ENCODE results near the gene DPP10. TPM values are rescaled to one million over a fixed set of nuclear protein-coding genes. Genes with fewer than 3 reads are reported as not detected.

The DPP10 gene
- total and polyA plus RNA-seq, 2 of the 13 experiments (the other 11 are each of a cell fraction or from before 2014, with no cell fraction given) = 0.95 to 1.7 TPM

DNA sequence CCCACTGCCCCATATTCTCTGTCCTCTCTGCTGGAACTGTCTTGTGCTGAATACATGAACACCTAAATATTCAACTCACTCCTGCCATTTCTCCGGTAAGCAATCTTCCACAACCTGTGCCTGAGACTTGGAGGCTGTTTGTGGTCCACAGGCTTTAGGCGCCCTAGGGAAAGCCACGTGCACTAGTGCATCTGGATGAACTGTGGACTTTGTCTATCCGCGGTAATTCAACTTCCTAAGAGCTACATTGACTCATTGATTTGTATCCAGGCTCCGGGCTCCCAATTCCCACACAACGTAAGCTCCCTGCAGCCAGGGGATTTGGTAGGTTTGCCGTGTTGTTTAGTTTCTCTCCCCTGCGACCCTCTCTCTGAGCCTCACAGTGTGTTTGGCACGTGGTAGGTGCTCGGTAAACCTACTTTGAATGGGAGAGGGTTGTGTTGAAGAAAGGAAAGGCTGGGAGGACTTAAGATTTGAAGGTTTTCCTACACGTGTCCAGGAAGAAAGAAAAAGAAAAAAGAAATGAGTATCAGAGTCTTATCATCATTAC lies 718.2 kb downstream of the DPP10 start (continued):
- TF ChIP-seq, protein P1, sequence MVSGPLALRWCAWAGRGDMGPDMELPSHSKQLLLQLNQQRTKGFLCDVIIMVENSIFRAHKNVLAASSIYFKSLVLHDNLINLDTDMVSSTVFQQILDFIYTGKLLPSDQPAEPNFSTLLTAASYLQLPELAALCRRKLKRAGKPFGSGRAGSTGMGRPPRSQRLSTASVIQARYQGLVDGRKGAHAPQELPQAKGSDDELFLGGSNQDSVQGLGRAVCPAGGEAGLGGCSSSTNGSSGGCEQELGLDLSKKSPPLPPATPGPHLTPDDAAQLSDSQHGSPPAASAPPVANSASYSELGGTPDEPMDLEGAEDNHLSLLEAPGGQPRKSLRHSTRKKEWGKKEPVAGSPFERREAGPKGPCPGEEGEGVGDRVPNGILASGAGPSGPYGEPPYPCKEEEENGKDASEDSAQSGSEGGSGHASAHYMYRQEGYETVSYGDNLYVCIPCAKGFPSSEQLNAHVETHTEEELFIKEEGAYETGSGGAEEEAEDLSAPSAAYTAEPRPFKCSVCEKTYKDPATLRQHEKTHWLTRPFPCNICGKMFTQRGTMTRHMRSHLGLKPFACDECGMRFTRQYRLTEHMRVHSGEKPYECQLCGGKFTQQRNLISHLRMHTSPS (CRISPR knock-in tag; IDR thresholded peaks at IDR 0.05; ENCODE audit: low read depth) = no peak
- TF ChIP-seq, protein P2, sequence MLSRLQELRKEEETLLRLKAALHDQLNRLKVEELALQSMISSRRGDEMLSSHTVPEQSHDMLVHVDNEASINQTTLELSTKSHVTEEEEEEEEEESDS (CRISPR knock-in tag; IDR thresholded peaks at IDR 0.05; ENCODE audit: borderline replicate concordance) = no peak
- TF ChIP-seq HNF4A (CRISPR knock-in tag; IDR thresholded peaks at IDR 0.05) (peak; percentile 55), ZNF3 (CRISPR knock-in tag; IDR thresholded peaks at IDR 0.05) (no peak), ZNF619 (CRISPR knock-in tag; IDR thresholded peaks at IDR 0.05) (no peak), ZNF792 (CRISPR knock-in tag; IDR thresholded peaks at IDR 0.05) (no peak)

DNA sequence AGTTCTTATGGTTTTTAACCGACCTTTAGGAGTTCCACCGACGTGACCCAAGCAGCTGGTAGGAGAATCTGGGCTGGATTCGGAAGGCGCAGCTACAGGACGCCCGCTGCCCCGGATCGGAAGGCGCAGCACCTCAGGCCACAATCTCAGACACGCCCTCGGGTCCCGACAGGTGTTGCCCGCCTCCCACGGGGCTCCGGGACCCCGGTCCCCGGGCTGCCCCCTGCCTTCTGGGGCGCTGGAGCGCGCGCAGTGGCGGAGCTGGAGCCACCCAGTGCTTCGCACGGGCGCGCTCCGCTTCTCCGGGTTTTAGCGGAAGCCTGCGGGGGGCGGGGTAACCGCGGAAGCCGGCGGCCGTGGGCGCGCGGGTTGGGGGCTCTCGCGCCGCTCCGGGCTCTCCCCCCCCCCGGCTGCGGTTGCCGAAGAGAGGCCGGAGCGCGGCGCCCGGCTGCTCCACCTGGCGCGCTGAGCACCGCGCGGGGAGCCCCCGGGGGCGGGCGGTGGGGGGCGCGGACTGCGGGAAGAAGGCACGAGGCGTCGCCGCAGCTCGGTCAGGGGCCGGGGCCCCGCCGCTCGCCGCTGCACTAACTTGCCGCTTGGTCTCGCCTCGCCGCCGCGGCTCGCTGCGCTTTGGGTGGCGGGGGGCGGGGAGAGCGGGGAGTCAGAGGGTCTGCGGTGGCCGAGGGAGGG lies 718.8 kb downstream of the DPP10 start:
- Histone ChIP-seq H4K20me1 (ENCODE audit: insufficient read depth, low read length) (no peaks in the 10 kb centered on the region), H3K36me3 (replicated peaks in 1 of 2; ENCODE audit: control insufficient read depth in 1 of 2, insufficient read depth in 2 of 2, low read length in 2 of 2) (no peaks in the 10 kb centered on the region), H3K4me1 (ENCODE audit: insufficient read depth, low read length) (peaks cover 8% of the 10 kb centered on the region), H3K9ac (ENCODE audit: insufficient read depth, low read depth, low read length) (no peak overlapping the region), H3K27ac (ENCODE audit: extremely low read length, insufficient read depth, low read length) (peak overlapping the region; percentile 41), H3K4me2 (ENCODE audit: low read depth, low read length) (peak overlapping the region; percentile 41), H3K79me2 (ENCODE audit: insufficient read depth, low read length) (no peaks in the 10 kb centered on the region), H3K27me3 (ENCODE audit: control insufficient read depth in 1 of 2, insufficient read depth in 2 of 2, low read length in 2 of 2) (peaks cover 3 to 23% of the 10 kb centered on the region in 2 experiments), H3K9me3 (ENCODE audit: low read length) (no peaks in the 10 kb centered on the region), H2AFZ (ENCODE audit: low read length) (no peak overlapping the region), H3K4me3 (replicated peaks in 1 of 3; ENCODE audit: insufficient read depth in 1 of 3, low read depth in 2 of 3, low read length in 3 of 3) (peak overlapping the region; percentile 27 to 55 (median 41); a peak in 4 of 6 replicates)
- WGBS (ENCODE audit: low lambda C conversion rate) = 13% methylated on average over 22 of the region's 86 CpGs
- no TSS peak for BruUV-seq (replicated peaks)
- FAIRE-seq (no peak), DNase-seq (ENCODE audit: low spot score) (peak; percentile 8), ATAC-seq (peak; percentile 63)
- CTCF ChIA-PET (ENCODE audit: low intra/inter-chr PET ratio, low total read pairs) = no interaction called here
- POLR2A ChIA-PET = no interaction called here
- intact Hi-C loops (cut with micrococcal nuclease; ENCODE audit: unreplicated experiment) = no loop called here
- in situ Hi-C loops (cut with HindIII; ENCODE audit: extremely low pct_ligation_motif_present, low pct_unique_long_range_greater_than_20kb) = no loop called here
- TF ChIP-seq SP5 (CRISPR knock-in tag; IDR thresholded peaks at IDR 0.05; ENCODE audit: borderline replicate concordance, low read depth) (no peak), ZNF598 (CRISPR knock-in tag; IDR thresholded peaks at IDR 0.05; ENCODE audit: borderline replicate concordance) (no peak), TRIM24 (CRISPR knock-in tag; IDR thresholded peaks at IDR 0.05) (no peak), ZSCAN20 (CRISPR knock-in tag; IDR thresholded peaks at IDR 0.05; ENCODE audit: borderline replicate concordance) (no peak), ZEB1 (IDR thresholded peaks at IDR 0.05; ENCODE audit: insufficient replicate concordance, low read depth) (no peak), ZNF367 (CRISPR knock-in tag; IDR thresholded peaks at IDR 0.05; ENCODE audit: borderline replicate concordance) (no peak), ZFP36L1 (CRISPR knock-in tag; IDR thresholded peaks at IDR 0.05) (no peak)
- TF ChIP-seq, protein P3, sequence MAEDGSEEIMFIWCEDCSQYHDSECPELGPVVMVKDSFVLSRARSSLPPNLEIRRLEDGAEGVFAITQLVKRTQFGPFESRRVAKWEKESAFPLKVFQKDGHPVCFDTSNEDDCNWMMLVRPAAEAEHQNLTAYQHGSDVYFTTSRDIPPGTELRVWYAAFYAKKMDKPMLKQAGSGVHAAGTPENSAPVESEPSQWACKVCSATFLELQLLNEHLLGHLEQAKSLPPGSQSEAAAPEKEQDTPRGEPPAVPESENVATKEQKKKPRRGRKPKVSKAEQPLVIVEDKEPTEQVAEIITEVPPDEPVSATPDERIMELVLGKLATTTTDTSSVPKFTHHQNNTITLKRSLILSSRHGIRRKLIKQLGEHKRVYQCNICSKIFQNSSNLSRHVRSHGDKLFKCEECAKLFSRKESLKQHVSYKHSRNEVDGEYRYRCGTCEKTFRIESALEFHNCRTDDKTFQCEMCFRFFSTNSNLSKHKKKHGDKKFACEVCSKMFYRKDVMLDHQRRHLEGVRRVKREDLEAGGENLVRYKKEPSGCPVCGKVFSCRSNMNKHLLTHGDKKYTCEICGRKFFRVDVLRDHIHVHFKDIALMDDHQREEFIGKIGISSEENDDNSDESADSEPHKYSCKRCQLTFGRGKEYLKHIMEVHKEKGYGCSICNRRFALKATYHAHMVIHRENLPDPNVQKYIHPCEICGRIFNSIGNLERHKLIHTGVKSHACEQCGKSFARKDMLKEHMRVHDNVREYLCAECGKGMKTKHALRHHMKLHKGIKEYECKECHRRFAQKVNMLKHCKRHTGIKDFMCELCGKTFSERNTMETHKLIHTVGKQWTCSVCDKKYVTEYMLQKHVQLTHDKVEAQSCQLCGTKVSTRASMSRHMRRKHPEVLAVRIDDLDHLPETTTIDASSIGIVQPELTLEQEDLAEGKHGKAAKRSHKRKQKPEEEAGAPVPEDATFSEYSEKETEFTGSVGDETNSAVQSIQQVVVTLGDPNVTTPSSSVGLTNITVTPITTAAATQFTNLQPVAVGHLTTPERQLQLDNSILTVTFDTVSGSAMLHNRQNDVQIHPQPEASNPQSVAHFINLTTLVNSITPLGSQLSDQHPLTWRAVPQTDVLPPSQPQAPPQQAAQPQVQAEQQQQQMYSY (CRISPR knock-in tag; IDR thresholded peaks at IDR 0.05) = peak; percentile 98
- TF ChIP-seq, protein P4, sequence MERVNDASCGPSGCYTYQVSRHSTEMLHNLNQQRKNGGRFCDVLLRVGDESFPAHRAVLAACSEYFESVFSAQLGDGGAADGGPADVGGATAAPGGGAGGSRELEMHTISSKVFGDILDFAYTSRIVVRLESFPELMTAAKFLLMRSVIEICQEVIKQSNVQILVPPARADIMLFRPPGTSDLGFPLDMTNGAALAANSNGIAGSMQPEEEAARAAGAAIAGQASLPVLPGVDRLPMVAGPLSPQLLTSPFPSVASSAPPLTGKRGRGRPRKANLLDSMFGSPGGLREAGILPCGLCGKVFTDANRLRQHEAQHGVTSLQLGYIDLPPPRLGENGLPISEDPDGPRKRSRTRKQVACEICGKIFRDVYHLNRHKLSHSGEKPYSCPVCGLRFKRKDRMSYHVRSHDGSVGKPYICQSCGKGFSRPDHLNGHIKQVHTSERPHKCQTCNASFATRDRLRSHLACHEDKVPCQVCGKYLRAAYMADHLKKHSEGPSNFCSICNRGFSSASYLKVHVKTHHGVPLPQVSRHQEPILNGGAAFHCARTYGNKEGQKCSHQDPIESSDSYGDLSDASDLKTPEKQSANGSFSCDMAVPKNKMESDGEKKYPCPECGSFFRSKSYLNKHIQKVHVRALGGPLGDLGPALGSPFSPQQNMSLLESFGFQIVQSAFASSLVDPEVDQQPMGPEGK (CRISPR knock-in tag; IDR thresholded peaks at IDR 0.05) = 0 out of 2 replicates have a peak, but pooled peaks have one; percentile 22

All from HepG2 (cell line).